OCI-LY1 (cell line): ENCODE measurements around the gene TPM1.

ENCODE experiments used
- H2AFZ ChIP-seq: fragments of 200-600 bp; sonication (generic), shearing (Covaris generic); 2 replicates; pipeline ENCODE4 v1.6.0; 2014; ENCODE audit warnings: antibody characterized with exemption, mild to moderate bottlenecking, low read length
- H3F3A ChIP-seq: fragments of 200-600 bp; sonication (generic), shearing (Covaris generic); 2 replicates; pipeline ENCODE4 v1.6.0; 2014; ENCODE audit warnings: mild to moderate bottlenecking, antibody characterized with exemption, low read length, moderate library complexity; ENCODE audit not compliant: insufficient read depth
- H3K27ac ChIP-seq: fragments of 200-600 bp; sonication (generic); 2 replicates; pipeline ENCODE4 v1.5.1; 2014; ENCODE audit warnings: low read length, mixed run types, mild to moderate bottlenecking, low read depth; ENCODE audit not compliant: poor library complexity, severe bottlenecking
- H3K27me3 ChIP-seq: fragments of 200-600 bp; sonication (generic); 2 replicates; pipeline ENCODE4 v1.6.0; 2014; ENCODE audit warnings: antibody characterized with exemption, mild to moderate bottlenecking, low read length, moderate library complexity; ENCODE audit not compliant: insufficient read depth
- H3K36me3 ChIP-seq: fragments of 200-600 bp; sonication (generic); 2 replicates; pipeline ENCODE4 v1.6.1; 2014; ENCODE audit warnings: mild to moderate bottlenecking, antibody characterized with exemption, low read length, moderate library complexity, mixed read lengths; ENCODE audit not compliant: insufficient read depth
- H3K4me1 ChIP-seq: fragments of 200-600 bp; sonication (generic); 2 replicates; pipeline ENCODE4 v1.5.1; 2014; ENCODE audit warnings: mild to moderate bottlenecking, low read length, moderate library complexity; ENCODE audit not compliant: insufficient read depth, severe bottlenecking
- H3K4me2 ChIP-seq: fragments of 200-600 bp; sonication (generic), shearing (Covaris generic); 2 replicates; pipeline ENCODE4 v1.6.1; 2014; ENCODE audit warnings: low read length
- H3K4me3 ChIP-seq: fragments of 200-600 bp; sonication (generic); 2 replicates; pipeline ENCODE4 v1.5.1; 2014; ENCODE audit warnings: low read length, low read depth, mild to moderate bottlenecking, mixed read lengths; ENCODE audit not compliant: poor library complexity, severe bottlenecking
- H3K79me2 ChIP-seq: fragments of 200-600 bp; shearing (Covaris generic); 2 replicates; pipeline ENCODE4 v1.6.1; 2016; ENCODE audit warnings: mixed run types, low read length, mixed read lengths; ENCODE audit not compliant: insufficient read depth
- H3K9ac ChIP-seq: fragments of 200-600 bp; sonication (generic), shearing (Covaris generic); 2 replicates; pipeline ENCODE4 v1.6.1; 2014; ENCODE audit warnings: mild to moderate bottlenecking, low read length, mixed read lengths
- H3K9me2 ChIP-seq: fragments of 200-600 bp; sonication (generic), shearing (Covaris generic); 2 replicates; pipeline ENCODE4 v1.6.1; 2014; ENCODE audit warnings: low read depth, mild to moderate bottlenecking, low read length, mixed read lengths
- H3K9me3 ChIP-seq: fragments of 200-600 bp; shearing (Covaris generic); 2 replicates; pipeline ENCODE4 v1.6.1; 2014; ENCODE audit warnings: low read length, mixed read lengths
- H4K20me1 ChIP-seq: fragments of 200-600 bp; sonication (generic), shearing (Covaris generic); 2 replicates; pipeline ENCODE4 v1.6.0; 2016; ENCODE audit warnings: mild to moderate bottlenecking, low read length; ENCODE audit not compliant: insufficient read depth
- CTCF ChIP-seq: fragments of 200-600 bp; sonication (generic), shearing (Covaris generic); IDR thresholded peaks from 2 replicates; pipeline ENCODE4 v1.5.1; 2017; ENCODE audit warnings: mild to moderate bottlenecking, antibody characterized with exemption, low read length, moderate library complexity, mixed read lengths
- EZH2 ChIP-seq: fragments of 200-600 bp; sonication (generic), shearing (Covaris generic); IDR thresholded peaks from 2 replicates; pipeline ENCODE4 v1.8.0; 2017; ENCODE audit warnings: borderline replicate concordance, mixed run types, mild to moderate bottlenecking, antibody characterized with exemption, low read length, moderate library complexity, mixed read lengths

TPM1 gene

GRCh38 chr15:63040509-63040908, 2.0 kb upstream of the TPM1 start:
- no peak overlapping the region for H3K27ac ChIP-seq
- H3K9me2 ChIP-seq: no peaks in the 10 kb centered on the region
- H3K4me2 ChIP-seq: no peak overlapping the region
- no peaks in the 10 kb centered on the region for H3K9me3 ChIP-seq
- no peak overlapping the region for H2AFZ ChIP-seq
- H3K9ac ChIP-seq: no peak overlapping the region
- H3K27me3 ChIP-seq: peaks cover 18% of the 10 kb centered on the region
- TF ChIP-seq CTCF (no peak), EZH2 (no peak)
- H3K36me3 ChIP-seq: no peaks in the 10 kb centered on the region
- H3K4me3 ChIP-seq: no peak overlapping the region
- H3K79me2 ChIP-seq: no peaks in the 10 kb centered on the region
- no peaks in the 10 kb centered on the region for H4K20me1 ChIP-seq
- no peaks in the 10 kb centered on the region for H3K4me1 ChIP-seq
- no peaks in the 10 kb centered on the region for H3F3A ChIP-seq

DNA sequence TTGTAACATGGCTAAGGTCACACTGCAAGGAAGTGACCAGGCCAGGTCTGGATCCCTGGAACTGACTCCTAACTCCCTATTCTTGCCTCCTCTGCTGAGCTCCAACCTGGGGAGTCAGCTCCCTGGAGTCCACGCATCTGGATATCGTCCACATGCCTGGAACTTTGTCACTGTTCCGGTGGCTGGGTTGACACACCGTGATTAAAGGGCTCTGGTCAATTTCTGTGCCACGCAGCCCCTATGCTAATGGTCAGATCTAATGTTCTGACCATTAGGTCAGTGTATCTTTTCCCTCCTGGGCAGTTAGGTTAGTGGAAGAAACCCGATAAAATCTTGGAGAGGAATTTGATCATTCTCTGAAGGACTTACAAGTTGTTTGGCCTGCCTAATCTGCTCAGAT, 1.6 kb upstream of the TPM1 start:
- Histone ChIP-seq H3K9ac (no peak overlapping the region), H3K9me3 (no peaks in the 10 kb centered on the region), H3K4me1 (no peaks in the 10 kb centered on the region), H3K4me2 (no peak overlapping the region), H3K27ac (no peak overlapping the region), H3F3A (no peaks in the 10 kb centered on the region), H3K36me3 (no peaks in the 10 kb centered on the region), H3K79me2 (no peaks in the 10 kb centered on the region), H4K20me1 (no peaks in the 10 kb centered on the region), H2AFZ (no peak overlapping the region), H3K9me2 (no peaks in the 10 kb centered on the region), H3K4me3 (no peak overlapping the region), H3K27me3 (peaks cover 18% of the 10 kb centered on the region)
- TF ChIP-seq EZH2 (no peak), CTCF (no peak)

DNA sequence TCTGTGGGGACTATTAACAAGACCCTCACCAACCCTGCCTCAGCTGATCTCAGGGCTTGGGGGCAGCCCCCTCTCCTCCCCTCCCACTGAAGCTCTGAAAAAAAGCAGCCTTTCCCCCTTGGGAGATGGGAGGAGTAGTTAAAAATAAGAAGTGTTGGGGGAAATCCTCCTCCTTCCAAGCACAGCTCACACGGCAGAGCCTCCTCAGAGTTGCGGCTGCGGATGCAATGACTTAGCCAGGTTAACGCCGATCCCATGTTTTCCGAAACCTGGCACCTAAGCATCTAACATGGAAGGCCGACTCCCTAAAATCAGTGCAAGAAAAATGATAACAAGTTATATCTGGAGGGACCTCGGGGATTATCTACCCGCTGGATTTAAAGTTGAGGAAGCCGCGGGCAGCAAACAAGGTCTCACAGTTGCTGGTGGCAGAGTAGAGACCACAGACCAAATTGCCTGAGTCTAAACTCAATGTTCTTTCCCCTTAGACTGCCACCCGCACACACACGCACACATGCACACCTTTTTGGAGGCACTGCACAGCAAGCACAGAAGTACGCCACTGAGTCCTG, 1.1 kb upstream of the TPM1 start:
- Histone ChIP-seq H3K9me3 (no peaks in the 10 kb centered on the region), H3K4me1 (no peaks in the 10 kb centered on the region), H3K4me3 (no peak overlapping the region), H3K4me2 (no peak overlapping the region), H3K36me3 (no peaks in the 10 kb centered on the region), H3K79me2 (no peaks in the 10 kb centered on the region), H3K9me2 (no peaks in the 10 kb centered on the region), H3K9ac (no peak overlapping the region), H3K27ac (no peak overlapping the region), H3F3A (no peaks in the 10 kb centered on the region), H2AFZ (no peak overlapping the region), H4K20me1 (no peaks in the 10 kb centered on the region), H3K27me3 (peaks cover 18% of the 10 kb centered on the region)
- TF ChIP-seq EZH2 (no peak), CTCF (no peak)
